ENCODE measurements around the gene PPY. TPM values are rescaled to one million over a fixed set of nuclear protein-coding genes. Genes with fewer than 3 reads are reported as not detected.
"Not testable (repeated sequence)": the region's sequence is repeated elsewhere in the genome, so short reads cannot be mapped to it uniquely, and the experiment has no call there.

Gene PPY
- total RNA-seq, 1 experiment from 2014 or later, result not detected

DNA sequence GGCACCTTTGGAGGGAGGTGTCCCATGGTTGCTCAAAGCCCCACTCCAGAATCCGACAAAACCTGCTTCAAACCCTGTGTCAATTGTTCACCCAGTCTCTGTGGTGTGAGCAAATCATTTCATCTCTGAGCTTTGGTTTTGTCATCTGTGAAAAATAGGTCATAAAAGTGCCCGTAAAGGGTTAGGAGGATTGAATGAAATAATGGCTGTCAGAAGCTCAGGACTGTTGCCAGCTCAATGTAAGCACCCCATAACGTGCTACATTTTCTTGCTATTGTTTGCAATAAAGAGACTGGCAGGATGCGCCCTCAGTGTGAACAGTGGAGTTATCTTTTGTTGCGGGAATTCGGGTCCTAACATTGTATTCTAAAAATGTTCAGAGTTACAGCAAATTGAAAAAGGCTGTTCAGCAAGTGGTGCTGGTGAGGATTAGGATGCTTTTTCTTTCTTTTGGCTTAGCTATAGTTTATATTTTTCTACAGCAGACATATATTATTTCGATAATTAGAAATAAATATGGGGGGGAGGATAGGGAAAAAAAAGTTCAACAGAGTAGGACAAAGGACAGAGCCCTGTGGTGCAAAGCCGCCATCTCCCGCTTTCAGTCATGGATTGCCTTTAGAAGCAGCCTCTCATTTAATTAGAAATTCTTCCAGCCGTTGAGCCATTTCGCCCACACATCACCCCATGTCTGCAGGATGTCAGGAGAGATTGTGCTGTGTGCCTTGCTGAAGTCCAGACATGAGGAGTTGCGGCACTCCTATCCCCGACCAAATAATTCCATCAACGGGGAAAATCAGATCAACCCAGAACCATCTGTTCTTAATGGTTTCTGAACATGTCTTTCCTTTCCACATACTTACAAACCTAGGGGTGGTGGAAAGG lies 32.3 kb upstream of the PPY start:
- H3K9me3 ChIP-seq (replicated peaks), result no peaks in the 10 kb centered on the region
- H3K27ac ChIP-seq, result no peak overlapping the region
- no peaks in the 10 kb centered on the region for H3K4me1 ChIP-seq
- no peak overlapping the region for H3K4me3 ChIP-seq
- peaks cover 13% of the 10 kb centered on the region for H3K27me3 ChIP-seq
- H3K36me3 ChIP-seq, result no peaks in the 10 kb centered on the region
- DNase-seq, result no peak

DNA sequence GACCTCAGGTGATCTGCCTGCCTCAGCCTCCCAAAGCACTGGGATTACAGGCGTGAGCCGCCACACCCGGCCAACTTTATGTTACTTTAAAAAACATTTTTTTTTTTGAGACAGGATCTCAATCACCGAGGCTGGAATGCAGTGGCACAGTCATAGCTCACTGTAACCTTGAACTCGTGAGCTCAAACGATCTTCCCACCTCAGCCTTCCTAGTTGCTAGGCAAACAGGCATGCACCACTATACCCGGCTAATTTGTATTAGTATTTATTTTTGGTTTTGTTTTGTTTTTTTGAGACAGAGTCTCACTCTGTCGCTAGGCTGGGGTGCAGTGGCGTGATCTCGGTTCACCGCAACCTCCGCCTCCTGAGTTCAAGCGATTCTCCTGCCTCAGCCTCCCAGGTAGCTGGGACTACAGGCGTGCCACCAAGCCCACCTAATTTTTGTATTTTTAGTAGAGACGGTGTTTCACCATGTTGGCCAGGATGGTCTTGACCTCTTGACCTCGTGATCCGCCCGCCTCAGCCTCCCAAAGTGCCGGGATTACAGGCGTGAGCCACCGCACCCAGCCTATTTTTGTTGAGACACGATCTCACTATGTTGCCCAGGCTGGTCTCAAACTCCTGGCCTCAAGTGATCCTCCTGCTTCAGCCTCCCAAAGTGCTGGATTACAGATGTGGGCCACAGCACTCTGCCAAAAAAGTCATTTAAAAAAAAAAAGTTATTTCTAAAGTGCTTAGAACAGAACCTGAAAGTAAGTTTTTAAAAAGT lies 30.4 kb upstream of the PPY start:
- not testable (repeated sequence) for H3K4me3 ChIP-seq; H3K27ac ChIP-seq; H3K4me1 ChIP-seq; DNase-seq; H3K9me3 ChIP-seq (replicated peaks); H3K27me3 ChIP-seq; H3K36me3 ChIP-seq

DNA sequence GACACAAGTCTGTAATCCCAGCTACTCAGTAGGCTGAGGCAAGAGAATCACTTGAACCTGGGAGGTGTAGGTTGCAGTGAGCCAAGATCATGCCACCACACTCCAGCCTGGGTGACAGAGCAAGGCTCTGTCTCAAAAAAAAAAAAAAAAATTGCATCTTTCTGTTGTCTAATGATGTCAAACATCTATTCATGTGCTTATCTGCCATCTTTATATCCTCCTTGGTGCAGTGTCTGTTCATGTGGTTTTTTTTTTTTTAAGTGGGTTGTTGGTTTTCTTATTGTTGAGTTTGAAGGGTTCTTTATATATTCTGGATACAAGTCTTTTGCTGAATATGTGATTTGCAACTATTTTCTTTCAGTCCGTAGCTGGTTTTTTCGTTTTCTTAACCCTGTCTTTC lies 29.2 kb upstream of the PPY start:
- not testable (repeated sequence) for H3K27ac ChIP-seq; H3K4me3 ChIP-seq; H3K4me1 ChIP-seq; DNase-seq; H3K9me3 ChIP-seq (replicated peaks); H3K36me3 ChIP-seq; H3K27me3 ChIP-seq

DNA sequence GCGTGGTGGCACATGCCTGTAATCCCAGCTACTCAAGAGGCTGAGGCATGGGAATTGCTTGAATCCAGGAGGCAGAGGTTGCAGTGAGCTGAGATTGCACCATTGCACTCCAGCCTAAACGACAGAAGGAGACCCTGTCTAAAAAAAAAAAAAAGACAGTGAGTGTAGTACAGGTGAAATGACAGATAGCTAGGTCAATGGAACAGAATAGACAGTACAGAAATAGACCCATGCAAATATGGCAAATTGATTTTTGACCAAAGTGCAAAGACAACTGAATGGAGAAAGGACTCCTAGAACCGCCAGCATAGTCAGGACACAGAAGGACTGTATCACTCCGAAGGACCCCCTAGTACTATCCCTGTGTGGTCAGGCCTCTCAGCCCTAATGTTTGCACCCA lies 28.1 kb upstream of the PPY start:
- no peaks in the 10 kb centered on the region for H3K9me3 ChIP-seq (replicated peaks)
- H3K36me3 ChIP-seq, result no peaks in the 10 kb centered on the region
- H3K4me3 ChIP-seq, result no peak overlapping the region
- DNase-seq, result no peak
- H3K27me3 ChIP-seq, result peaks cover 4% of the 10 kb centered on the region; the same call in 1 of the 2 replicates
- no peak overlapping the region for H3K27ac ChIP-seq
- H3K4me1 ChIP-seq, result no peaks in the 10 kb centered on the region

DNA sequence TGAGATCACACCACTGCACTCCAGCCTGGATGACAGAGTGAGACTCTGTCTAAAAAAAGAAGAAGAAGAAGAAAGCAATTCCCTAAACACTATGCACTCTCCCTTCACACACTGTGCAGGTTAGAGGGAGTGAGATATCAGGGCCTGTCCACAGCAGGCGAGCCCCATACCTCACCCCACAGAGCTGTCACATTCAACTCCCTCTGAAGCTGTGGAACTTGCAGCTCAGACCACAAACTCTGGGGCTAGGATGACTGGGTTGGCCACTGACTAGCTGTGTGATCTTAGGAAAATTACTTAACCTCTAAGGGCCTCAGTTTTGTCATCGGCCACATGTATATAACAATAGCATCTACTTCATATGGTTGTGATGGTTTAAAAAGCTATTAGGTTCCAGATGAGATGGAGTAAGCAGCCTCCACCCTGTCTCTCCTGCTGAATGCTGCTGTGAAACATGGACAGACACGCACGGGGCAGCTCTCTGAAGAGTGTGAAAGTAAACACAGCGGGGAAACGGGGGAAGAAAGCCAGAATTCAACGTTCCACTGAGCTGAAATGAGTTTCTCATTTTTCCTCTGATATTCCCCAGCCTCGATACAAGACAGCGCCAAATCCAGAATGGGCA lies 25.1 kb upstream of the PPY start:
- H3K36me3 ChIP-seq, result no peaks in the 10 kb centered on the region
- H3K4me3 ChIP-seq, result no peak overlapping the region
- no peak for DNase-seq
- H3K27ac ChIP-seq, result no peak overlapping the region
- H3K4me1 ChIP-seq, result no peaks in the 10 kb centered on the region
- no peaks in the 10 kb centered on the region; the same call in 1 of the 2 replicates for H3K27me3 ChIP-seq
- no peaks in the 10 kb centered on the region for H3K9me3 ChIP-seq (replicated peaks)

DNA sequence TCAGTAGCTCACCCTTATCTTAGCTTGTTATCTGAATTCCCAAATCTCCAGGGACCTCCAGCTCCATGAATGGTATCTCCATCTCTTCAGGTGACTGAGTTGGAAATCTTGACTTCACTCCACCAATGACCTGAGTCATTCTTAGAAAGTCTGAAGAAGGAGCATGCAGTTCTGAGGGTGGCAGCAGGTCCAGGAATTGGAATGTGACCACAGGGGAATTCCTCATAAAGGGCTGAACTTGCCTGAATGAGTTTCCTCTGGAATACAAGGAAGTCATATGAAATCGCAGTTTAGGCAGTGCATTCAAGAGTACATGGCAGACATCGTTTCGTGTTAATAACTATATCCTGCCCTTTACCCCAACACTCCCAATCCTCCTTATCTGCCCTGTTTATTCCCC lies 24.0 kb upstream of the PPY start:
- Histone ChIP-seq H3K36me3 (no peaks in the 10 kb centered on the region), H3K9me3 (replicated peaks) (no peaks in the 10 kb centered on the region), H3K4me1 (no peaks in the 10 kb centered on the region), H3K4me3 (no peak overlapping the region), H3K27ac (no peak overlapping the region), H3K27me3 (peaks cover 7% of the 10 kb centered on the region)
- DNase-seq, result no peak

DNA sequence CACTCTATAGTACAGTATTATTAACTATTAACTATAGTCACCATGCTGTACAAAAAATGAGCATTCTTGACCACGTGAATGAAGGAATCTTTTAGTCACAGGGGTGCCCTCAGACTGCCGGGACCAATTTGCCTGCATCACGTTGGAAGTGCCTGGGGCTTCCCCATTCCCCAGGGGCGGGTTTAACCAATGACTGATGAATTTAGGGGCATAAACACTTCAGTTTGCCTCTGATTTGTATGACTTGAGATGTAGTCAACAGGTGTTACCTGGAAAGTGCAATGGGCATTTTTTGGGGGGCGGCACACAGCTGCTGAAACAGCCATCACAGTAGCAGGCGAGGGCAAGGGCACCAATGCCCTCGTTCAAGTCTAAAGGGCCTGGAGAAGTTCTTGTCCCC lies 20.2 kb upstream of the PPY start:
- H3K4me3 ChIP-seq, result no peak overlapping the region
- H3K9me3 ChIP-seq (replicated peaks), result no peaks in the 10 kb centered on the region
- peaks cover 9% of the 10 kb centered on the region for H3K27me3 ChIP-seq
- H3K36me3 ChIP-seq, result no peaks in the 10 kb centered on the region
- H3K4me1 ChIP-seq, result no peaks in the 10 kb centered on the region
- no peak overlapping the region for H3K27ac ChIP-seq
- no peak for DNase-seq

DNA sequence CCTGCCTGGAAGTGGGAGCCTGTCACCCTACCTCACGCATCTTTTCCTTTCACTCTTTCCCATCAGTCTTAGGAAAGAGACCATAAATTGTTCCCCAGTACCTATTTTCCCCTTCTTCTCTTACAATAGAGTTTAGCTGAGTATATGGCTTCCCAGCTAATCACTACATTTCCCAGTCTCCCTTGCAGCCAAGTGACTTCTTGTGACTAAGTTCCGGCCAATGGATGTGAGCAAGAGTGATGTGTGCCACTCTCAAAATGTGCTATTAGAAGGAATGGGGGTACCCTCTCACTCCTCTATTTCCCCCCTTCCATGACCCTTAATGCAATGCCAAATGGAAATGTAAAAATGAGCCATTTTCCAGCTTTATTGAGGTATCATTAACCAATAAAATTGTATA lies 19.7 kb upstream of the PPY start:
- no peaks in the 10 kb centered on the region for H3K36me3 ChIP-seq
- H3K27ac ChIP-seq, result no peak overlapping the region
- no peak for DNase-seq
- H3K9me3 ChIP-seq (replicated peaks), result no peaks in the 10 kb centered on the region
- H3K4me3 ChIP-seq, result no peak overlapping the region
- H3K27me3 ChIP-seq, result peaks cover 9% of the 10 kb centered on the region
- H3K4me1 ChIP-seq, result no peaks in the 10 kb centered on the region

DNA sequence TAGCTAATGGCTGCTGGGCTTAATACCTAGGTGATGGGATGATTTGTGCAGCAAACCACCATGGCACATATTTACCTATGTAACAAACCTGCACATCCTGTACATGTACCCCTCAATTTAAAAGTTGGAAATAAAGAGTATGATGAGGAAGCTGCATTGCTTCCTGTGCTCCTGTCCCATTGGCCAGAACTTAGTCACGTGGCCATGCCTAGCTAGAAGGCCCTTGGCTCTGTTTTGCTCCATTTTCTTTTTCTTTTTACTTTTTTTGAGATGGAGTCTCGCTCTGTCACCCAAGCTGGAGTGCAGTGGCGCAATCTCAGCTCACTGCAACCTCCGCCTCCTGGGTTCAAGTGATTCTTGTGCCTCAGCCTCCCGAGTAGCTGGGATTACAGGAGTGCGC lies 19.0 kb upstream of the PPY start:
- not testable (repeated sequence) for H3K9me3 ChIP-seq (replicated peaks); H3K4me3 ChIP-seq; H3K27ac ChIP-seq; DNase-seq; H3K4me1 ChIP-seq; H3K27me3 ChIP-seq; H3K36me3 ChIP-seq

DNA sequence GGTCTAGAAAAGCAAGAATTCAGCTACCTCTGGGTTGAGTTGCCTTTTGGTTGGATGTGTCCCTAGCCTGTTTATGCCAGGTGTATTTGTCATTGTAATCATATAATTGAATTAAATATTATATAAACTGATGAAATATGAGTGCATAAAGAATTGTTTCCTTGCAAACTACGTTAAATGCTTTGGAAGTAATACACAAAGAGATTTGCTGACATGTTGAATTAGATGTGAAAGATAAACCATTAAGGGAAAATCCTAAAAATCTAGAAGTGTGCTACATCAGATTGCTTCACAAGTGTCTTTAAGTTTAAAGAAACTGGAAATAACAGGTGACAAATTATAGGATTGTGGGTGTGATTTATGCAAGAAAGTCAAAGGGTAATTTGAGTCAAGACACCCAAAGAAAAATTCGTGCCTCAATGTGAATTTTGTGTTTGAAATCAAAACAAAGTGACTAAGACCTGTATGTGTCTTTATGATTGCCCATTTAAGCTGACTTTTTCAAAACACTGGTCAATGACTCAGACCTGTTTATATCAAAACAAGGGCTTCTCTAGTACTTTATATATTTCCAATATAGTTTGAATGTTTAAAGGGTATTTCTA lies 16.6 kb upstream of the PPY start:
- no peaks in the 10 kb centered on the region for H3K4me1 ChIP-seq
- H3K36me3 ChIP-seq, result no peaks in the 10 kb centered on the region
- H3K27me3 ChIP-seq, result peaks cover 9% of the 10 kb centered on the region
- no peak overlapping the region for H3K27ac ChIP-seq
- no peak overlapping the region for H3K4me3 ChIP-seq
- no peaks in the 10 kb centered on the region for H3K9me3 ChIP-seq (replicated peaks)
- no peak for DNase-seq

DNA sequence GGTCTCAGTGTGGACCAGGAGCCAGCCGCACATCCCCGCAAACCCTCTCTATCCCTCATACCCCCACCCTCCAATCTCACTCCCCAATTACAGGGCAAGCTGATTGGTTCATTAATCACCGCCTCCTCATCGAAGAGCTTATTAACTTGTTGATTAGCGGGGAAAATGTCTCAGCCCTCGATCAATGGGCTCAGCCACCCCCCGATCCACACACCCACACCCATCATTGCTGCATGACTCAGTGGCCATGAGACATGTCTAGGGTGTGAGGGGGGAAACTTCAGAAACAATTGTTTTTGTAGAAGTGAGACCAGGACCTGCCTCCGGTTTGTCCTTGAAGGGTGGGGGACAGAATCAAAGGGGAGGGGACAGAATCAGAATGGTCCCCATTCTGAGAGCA lies 13.9 kb upstream of the PPY start:
- H3K27me3 ChIP-seq, result peaks cover 10% of the 10 kb centered on the region; the same call in 1 of the 2 replicates
- no peaks in the 10 kb centered on the region for H3K4me1 ChIP-seq
- no peak overlapping the region for H3K4me3 ChIP-seq
- H3K27ac ChIP-seq, result no peak overlapping the region
- H3K9me3 ChIP-seq (replicated peaks), result no peaks in the 10 kb centered on the region
- no peaks in the 10 kb centered on the region for H3K36me3 ChIP-seq
- no peak for DNase-seq

DNA sequence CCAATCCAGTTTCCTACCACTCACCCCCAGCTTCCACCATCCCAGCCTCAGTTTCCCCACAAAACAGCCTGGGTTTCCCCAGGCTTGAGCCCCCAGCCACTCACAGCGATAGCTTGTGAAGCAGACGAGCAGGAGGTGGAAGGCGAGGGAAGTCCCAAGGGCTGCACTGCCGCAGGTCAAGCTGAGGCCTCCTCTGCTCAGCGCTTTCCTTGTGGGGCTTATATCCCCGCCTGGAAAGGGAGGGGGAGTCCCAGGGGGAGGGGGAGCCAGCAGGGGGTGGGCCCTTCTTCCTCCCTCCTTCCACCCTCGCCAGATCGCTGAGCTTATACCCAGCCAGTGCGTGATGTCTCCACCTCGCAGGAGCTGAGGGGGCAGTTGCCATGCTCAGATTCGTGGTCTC lies 11.5 kb upstream of the PPY start, which contains the start of gene PYY:
TSS of gene PYY (minus strand) at position 195 of the 400 bp plus-strand sequence. CDS start 457 bp downstream, outside the sequence.
- no peak within 1 kb of the TSS for H3K27ac ChIP-seq
- H3K4me1 ChIP-seq, result no peaks in the 10 kb centered on the region
- no peak for DNase-seq
- peaks cover 17% of the 10 kb centered on the region; the same call in 1 of the 2 replicates for H3K27me3 ChIP-seq
- no peaks in the 10 kb centered on the region for H3K36me3 ChIP-seq
- H3K4me3 ChIP-seq, result peak within 1 kb of the TSS; percentile 8; the same call in 1 of the 2 replicates
- H3K9me3 ChIP-seq (replicated peaks), result no peaks in the 10 kb centered on the region

DNA sequence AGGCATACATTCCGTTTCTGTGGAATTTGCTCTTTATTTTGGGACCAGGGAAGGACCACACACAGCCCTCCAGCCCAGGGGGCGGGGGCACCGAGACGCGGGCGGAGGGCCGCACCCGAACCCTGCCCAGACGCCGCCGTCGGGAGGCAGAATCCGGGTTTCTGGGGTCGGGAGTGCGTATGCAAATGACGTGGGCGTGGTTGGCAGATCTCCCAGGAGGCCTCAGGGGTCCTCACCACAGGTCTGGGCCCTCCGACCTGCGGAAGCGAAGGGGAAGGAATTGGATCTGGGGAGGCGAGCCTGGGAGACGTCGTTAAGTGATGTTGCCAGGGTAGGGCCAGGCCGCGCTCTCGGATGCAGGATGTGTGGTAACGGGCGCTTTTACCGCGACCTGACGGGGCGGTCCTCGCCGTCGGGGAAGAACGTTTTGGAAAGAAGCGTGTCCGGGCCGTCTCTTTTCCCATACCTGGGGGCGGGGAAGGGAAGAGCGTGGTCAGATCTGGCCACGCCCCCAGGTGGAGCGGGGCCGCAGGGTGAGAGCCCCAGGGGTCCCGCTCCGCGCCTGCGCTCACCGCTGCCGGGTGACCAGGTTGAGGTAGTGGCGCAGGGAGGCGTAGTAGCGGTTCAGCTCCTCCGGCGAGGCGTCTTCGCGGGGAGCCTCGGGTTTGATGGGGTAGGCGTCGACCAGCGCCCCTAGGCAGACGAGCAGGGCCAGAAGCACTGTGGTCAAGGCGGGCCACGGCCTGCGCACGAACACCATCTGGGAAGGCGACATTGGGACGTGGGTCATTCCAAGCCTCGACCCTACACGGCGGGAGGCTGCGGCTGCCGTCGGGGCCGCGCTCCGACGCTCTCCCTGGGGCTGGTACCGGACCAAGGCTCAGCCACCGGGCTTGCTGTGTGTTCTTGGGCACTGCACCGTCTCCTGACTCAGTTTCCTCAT lies 10.7 kb upstream of the PPY start:
- Histone ChIP-seq H3K9me3 (replicated peaks) (no peaks in the 10 kb centered on the region), H3K27me3 (peaks cover 18% of the 10 kb centered on the region; the same call in 1 of the 2 replicates), H3K27ac (no peak overlapping the region), H3K36me3 (no peaks in the 10 kb centered on the region), H3K4me1 (no peaks in the 10 kb centered on the region), H3K4me3 (peak overlapping the region; percentile 8; the same call in 1 of the 2 replicates)
- peak; percentile 42 to 46 for DNase-seq

DNA sequence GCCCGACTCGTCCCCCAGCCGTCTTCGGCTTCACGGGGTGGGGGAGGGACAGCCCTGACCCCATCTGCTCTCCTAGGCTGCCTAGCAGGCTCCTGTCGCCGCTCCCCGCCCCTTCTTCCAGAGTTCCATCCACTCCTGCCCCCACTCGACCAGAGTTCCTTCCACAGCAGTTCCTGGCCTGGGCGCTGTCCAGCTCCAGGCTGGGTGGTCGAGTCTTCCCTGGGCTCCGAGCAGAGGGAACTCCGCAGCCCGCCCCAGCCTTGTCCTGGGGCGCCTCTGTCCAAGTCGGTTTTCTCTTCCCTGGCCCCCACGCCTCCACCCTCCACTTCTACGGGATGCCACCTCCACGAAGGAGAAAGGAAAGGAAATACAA lies 10.1 kb upstream of the PPY start:
- peak; percentile 31 to 45 for DNase-seq
- no peaks in the 10 kb centered on the region for H3K36me3 ChIP-seq
- peaks cover 18% of the 10 kb centered on the region; the same call in 1 of the 2 replicates for H3K27me3 ChIP-seq
- no peaks in the 10 kb centered on the region for H3K4me1 ChIP-seq
- no peaks in the 10 kb centered on the region for H3K9me3 ChIP-seq (replicated peaks)
- H3K4me3 ChIP-seq, result peak overlapping the region; percentile 8; the same call in 1 of the 2 replicates
- no peak overlapping the region for H3K27ac ChIP-seq
